Keratinocyte (primary cell): ENCODE results near the gene ECHS1. TPM values are rescaled to one million over a fixed set of nuclear protein-coding genes. Genes with fewer than 3 reads are reported as not detected.

Source experiments
- DNase-seq: peaks from one replicate; pipeline ENCODE4 v3.0.0-alpha.2; 2011; ENCODE audit warnings: low read depth, missing footprints, low spot score
- FAIRE-seq: peaks from 2 replicates; lab custom pipeline; 2011; peaks lifted over from hg19 to GRCh38; lab: Jason Lieb, UNC
- H2AFZ ChIP-seq: 2 replicates; pipeline ENCODE4 v1.6.0; 2012; ENCODE audit warnings: low read length, control low read depth, inconsistent platforms; ENCODE audit not compliant: control insufficient read depth
- H3K27ac ChIP-seq: 2 replicates; pipeline ENCODE4 v1.5.1; 2011; ENCODE audit warnings: low read length; ENCODE audit not compliant: control insufficient read depth, insufficient read depth
- H3K27me3 ChIP-seq: 3 replicates; pipeline ENCODE4 v1.6.0; 2011; ENCODE audit warnings: low read length; ENCODE audit not compliant: control insufficient read depth, insufficient read depth; ENCODE audit errors: extremely low read depth
- H3K36me3 ChIP-seq, 2 experiments: 2 replicates in 1 of 2; 3 replicates in 1 of 2; pipeline ENCODE4 v1.5.1; 2011; ENCODE audit warnings: low read length in 2 of 2, mild to moderate bottlenecking in 1 of 2; ENCODE audit not compliant: control insufficient read depth in 2 of 2, insufficient read depth in 2 of 2; ENCODE audit errors: extremely low read depth in 1 of 2
- H3K4me1 ChIP-seq: 3 replicates; pipeline ENCODE4 v1.5.1; 2011; ENCODE audit warnings: low read length; ENCODE audit not compliant: control insufficient read depth, insufficient read depth; ENCODE audit errors: extremely low read depth
- H3K4me2 ChIP-seq: 3 replicates; pipeline ENCODE4 v1.6.0; 2011; ENCODE audit warnings: low read depth, low read length; ENCODE audit not compliant: control insufficient read depth, insufficient read depth; ENCODE audit errors: extremely low read depth
- H3K4me3 ChIP-seq, 3 experiments: fragments of 200-600 bp in 1 of 3; sonication (generic) in 1 of 3; 2 replicates in 2 of 3; 3 replicates in 1 of 3; pipeline ENCODE4 v1.5.1; 2011 to 2016; ENCODE audit warnings: low read length in 3 of 3, mild to moderate bottlenecking in 3 of 3, control low read depth in 2 of 3, inconsistent platforms in 1 of 3, low read depth in 1 of 3, mixed read lengths in 1 of 3, mixed run types in 1 of 3, moderate library complexity in 1 of 3; ENCODE audit not compliant: control insufficient read depth in 2 of 3, insufficient read depth in 2 of 3; ENCODE audit errors: extremely low read depth in 1 of 3
- H3K79me2 ChIP-seq: 2 replicates; pipeline ENCODE4 v1.6.0; 2012; ENCODE audit warnings: low read length; ENCODE audit not compliant: control insufficient read depth, insufficient read depth
- H3K9ac ChIP-seq: 3 replicates; pipeline ENCODE4 v1.6.0; 2011; ENCODE audit warnings: low read length; ENCODE audit not compliant: control insufficient read depth, insufficient read depth; ENCODE audit errors: extremely low read depth
- H3K9me1 ChIP-seq: 3 replicates; pipeline ENCODE4 v1.6.0; 2011; ENCODE audit warnings: low read length; ENCODE audit not compliant: control insufficient read depth, insufficient read depth; ENCODE audit errors: extremely low read depth
- H3K9me3 ChIP-seq: 2 replicates; pipeline ENCODE4 v1.5.1; 2012; ENCODE audit warnings: low read depth, low read length; ENCODE audit not compliant: control insufficient read depth
- H4K20me1 ChIP-seq: 3 replicates; pipeline ENCODE4 v1.6.0; 2011; ENCODE audit warnings: low read length; ENCODE audit not compliant: control insufficient read depth, insufficient read depth; ENCODE audit errors: extremely low read depth
- EZH2 ChIP-seq: IDR thresholded peaks from one replicate; pipeline ENCODE4 v1.6.1; 2012; ENCODE audit warnings: inconsistent platforms, mild to moderate bottlenecking, low read length, moderate library complexity
- dilution Hi-C: fragments of 300-500 bp; cut with MboI; formaldehyde crosslinking; loops from one replicate; pipeline ENCODE4 v1.7.0; 2020; ENCODE audit warnings: low sequenced_read_pairs; ENCODE audit not compliant: extremely low pct_ligation_motif_present
- polyA plus RNA-seq, 5 experiments: library from polyadenylated mRNA; depleted of rRNA in 3 of 5; stranded (reverse) in 3 of 5; stranded (forward) in 1 of 5; unstranded in 1 of 5; fragments of >200 nt; gene quantifications; 1 replicate in 1 of 5; 2 replicates in 3 of 5; 3 replicates in 1 of 5; pipeline versions ENCODE4 v1.2.1 to v1.2.3, GENCODE V29; 2011 to 2012; ENCODE audit warnings: missing spikeins in 2 of 5, low read depth in 1 of 5, low replicate concordance in 1 of 5
- TF ChIP-seq, protein P1 (sequence below), 3 experiments: IDR thresholded peaks in 1 of 3; conservative IDR thresholded peaks in 1 of 3; optimal IDR thresholded peaks in 1 of 3; 2 replicates in 2 of 3; 3 replicates in 1 of 3; pipeline versions ENCODE3 to v1.5.1; 2011; ENCODE audit warnings: low read length in 3 of 3, mild to moderate bottlenecking in 3 of 3, moderate library complexity in 2 of 3, control low read depth in 1 of 3, inconsistent platforms in 1 of 3; ENCODE audit not compliant: insufficient read depth in 2 of 3; ENCODE audit errors: extremely low read depth in 1 of 3

ECHS1 gene
- polyA plus RNA-seq, 1 donor (not counting 4 experiments of a cell fraction or from before 2014, with no cell fraction given) = 27.1 TPM

GRCh38 chr10:133403784-133404183 is 30.6 kb upstream of the ECHS1 start:
- DNase-seq = no peak
- no peak overlapping the region for H3K4me2 ChIP-seq
- H3K4me1 ChIP-seq = no peaks in the 10 kb centered on the region
- H3K27me3 ChIP-seq = no peaks in the 10 kb centered on the region
- H3K4me3 ChIP-seq = no peak overlapping the region
- FAIRE-seq = no peak
- H4K20me1 ChIP-seq = no peaks in the 10 kb centered on the region
- H2AFZ ChIP-seq = no peak overlapping the region
- dilution Hi-C loops = no loop called here
- H3K79me2 ChIP-seq = peaks cover 40% of the 10 kb centered on the region
- TF ChIP-seq EZH2 = no peak
- H3K9me3 ChIP-seq = no peaks in the 10 kb centered on the region
- peaks cover 17 to 25% of the 10 kb centered on the region in 2 experiments for H3K36me3 ChIP-seq
- H3K9me1 ChIP-seq = no peaks in the 10 kb centered on the region
- no peak overlapping the region for H3K27ac ChIP-seq
- no peak overlapping the region for H3K9ac ChIP-seq

DNA sequence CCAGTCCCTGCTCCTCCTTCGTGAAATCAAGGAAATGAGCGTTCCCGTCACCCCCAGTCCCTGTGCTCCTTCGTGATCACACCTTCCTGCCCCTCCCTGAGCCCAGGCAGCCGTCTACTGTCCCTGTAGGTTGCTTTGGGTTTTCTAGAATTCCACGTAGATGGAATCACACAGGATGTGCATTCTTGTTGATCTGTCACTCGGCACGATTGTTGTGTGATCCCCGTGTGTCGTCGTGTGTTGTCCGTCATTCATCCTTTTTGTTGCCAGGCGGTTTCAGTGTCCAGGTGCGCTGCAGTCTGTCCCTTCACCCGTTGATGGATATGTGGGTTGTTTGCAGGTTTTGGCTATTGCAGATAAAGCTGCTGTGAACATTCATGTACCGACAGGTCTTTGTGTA is 30.2 kb upstream of the ECHS1 start:
- Histone ChIP-seq H3K79me2 (peaks cover 39% of the 10 kb centered on the region), H3K9me1 (no peaks in the 10 kb centered on the region), H3K27me3 (no peaks in the 10 kb centered on the region), H3K36me3 (peaks cover 21 to 28% of the 10 kb centered on the region in 2 experiments), H2AFZ (no peak overlapping the region), H3K27ac (no peak overlapping the region), H3K4me1 (no peaks in the 10 kb centered on the region), H4K20me1 (no peaks in the 10 kb centered on the region), H3K4me2 (no peak overlapping the region), H3K9ac (no peak overlapping the region), H3K9me3 (no peaks in the 10 kb centered on the region), H3K4me3 (no peak overlapping the region)
- DNase-seq (no peak), FAIRE-seq (no peak)
- no peak for TF ChIP-seq EZH2
- TF ChIP-seq, protein P1, sequence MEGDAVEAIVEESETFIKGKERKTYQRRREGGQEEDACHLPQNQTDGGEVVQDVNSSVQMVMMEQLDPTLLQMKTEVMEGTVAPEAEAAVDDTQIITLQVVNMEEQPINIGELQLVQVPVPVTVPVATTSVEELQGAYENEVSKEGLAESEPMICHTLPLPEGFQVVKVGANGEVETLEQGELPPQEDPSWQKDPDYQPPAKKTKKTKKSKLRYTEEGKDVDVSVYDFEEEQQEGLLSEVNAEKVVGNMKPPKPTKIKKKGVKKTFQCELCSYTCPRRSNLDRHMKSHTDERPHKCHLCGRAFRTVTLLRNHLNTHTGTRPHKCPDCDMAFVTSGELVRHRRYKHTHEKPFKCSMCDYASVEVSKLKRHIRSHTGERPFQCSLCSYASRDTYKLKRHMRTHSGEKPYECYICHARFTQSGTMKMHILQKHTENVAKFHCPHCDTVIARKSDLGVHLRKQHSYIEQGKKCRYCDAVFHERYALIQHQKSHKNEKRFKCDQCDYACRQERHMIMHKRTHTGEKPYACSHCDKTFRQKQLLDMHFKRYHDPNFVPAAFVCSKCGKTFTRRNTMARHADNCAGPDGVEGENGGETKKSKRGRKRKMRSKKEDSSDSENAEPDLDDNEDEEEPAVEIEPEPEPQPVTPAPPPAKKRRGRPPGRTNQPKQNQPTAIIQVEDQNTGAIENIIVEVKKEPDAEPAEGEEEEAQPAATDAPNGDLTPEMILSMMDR (optimal IDR thresholded peaks at IDR 0.05 in 1 of 3, IDR thresholded peaks at IDR 0.05 in 1 of 3, conservative IDR thresholded peaks at IDR 0.05 in 1 of 3; ENCODE audit: extremely low read depth in 1 of 3, insufficient read depth in 2 of 3, low read length in 3 of 3) = no peak
- dilution Hi-C loops = no loop called here
